ENCODE results near the gene TMEM256. TPM values are rescaled to one million over a fixed set of nuclear protein-coding genes. Genes with fewer than 3 reads are reported as not detected.
A peak's percentile ranks its signal among the peaks of the same experiment; 100 is the strongest.

The TMEM256 gene
- total and polyA plus RNA-seq, 11 donors, result 51.9 to 195 (median 69.8) TPM

GRCh38 chr17:7413346-7413985 lies 9.6 kb upstream of the TMEM256 start:
- no peaks in the 10 kb centered on the region for H3K27me3 ChIP-seq
- ATAC-seq, result peak in 1 of 4 donors; percentile 45

GRCh38 chr17:7411427-7411750 lies 7.5 kb upstream of the TMEM256 start:
- DNase-seq (no peak), ATAC-seq (no peak)
- Histone ChIP-seq H3K9me3 (no peaks in the 10 kb centered on the region), H3K4me3 (no peak overlapping the region), H3K4me1 (no peaks in the 10 kb centered on the region), H3K27ac (no peak overlapping the region), H3K27me3 (no peaks in the 10 kb centered on the region), H3K36me3 (peaks cover 0 to 16% (median 0%) of the 10 kb centered on the region in 9 donors)
- intact Hi-C loops (cut with DNase I), result no loop called here
- TF ChIP-seq CTCF (IDR thresholded peaks at IDR 0.05), result no peak
- no peak for TF ChIP-seq POLR2A (IDR thresholded peaks at IDR 0.05)
- WGBS, 4 donors, result 87 to 94% (median 91%) methylated on average over 7 to 8 of the region's 8 CpGs

More at GRCh38 chr17:7413346-7413985, 9.6 kb upstream of the TMEM256 start:
- Histone ChIP-seq H3K4me1 (no peaks in the 10 kb centered on the region), H3K27ac (no peak overlapping the region), H3K36me3 (peaks cover 0 to 19% (median 0%) of the 10 kb centered on the region in 9 donors), H3K9me3 (no peaks in the 10 kb centered on the region), H3K4me3 (no peak overlapping the region)
- DNase-seq, result no peak
- 78 to 93% (median 82%) methylated on average over 4 to 6 of the region's 6 CpGs for WGBS, 4 donors
- intact Hi-C loops (cut with DNase I), result no loop called here
- TF ChIP-seq CTCF (IDR thresholded peaks at IDR 0.05) (no peak), POLR2A (IDR thresholded peaks at IDR 0.05) (no peak)

GRCh38 chr17:7410634-7411426 lies 6.9 kb upstream of the TMEM256 start:
- no peak for TF ChIP-seq CTCF (IDR thresholded peaks at IDR 0.05)
- ATAC-seq (no peak), DNase-seq (no peak)
- Histone ChIP-seq H3K36me3 (peaks cover 0 to 16% (median 0%) of the 10 kb centered on the region in 9 donors), H3K4me3 (no peak overlapping the region), H3K4me1 (peaks cover 0 to 4% (median 0%) of the 10 kb centered on the region in 12 donors), H3K27ac (no peak overlapping the region), H3K27me3 (no peaks in the 10 kb centered on the region), H3K9me3 (no peaks in the 10 kb centered on the region)
- 91 to 96% (median 92%) methylated on average over 22 to 25 of the region's 25 CpGs for WGBS, 4 donors
- intact Hi-C loops (cut with DNase I), result no loop called here

- intact Hi-C loops (cut with DNase I), result no loop called here
- Histone ChIP-seq H3K27me3 (peaks cover 0 to 5% (median 0%) of the 10 kb centered on the region in 9 donors), H3K4me3 (no peak overlapping the region), H3K4me1 (peaks cover 0 to 16% (median 5%) of the 10 kb centered on the region in 12 donors), H3K27ac (no peak overlapping the region), H3K9me3 (no peaks in the 10 kb centered on the region), H3K36me3 (peaks cover 0 to 16% (median 0%) of the 10 kb centered on the region in 9 donors)
- TF ChIP-seq POLR2A (IDR thresholded peaks at IDR 0.05), result no peak
- no peak for TF ChIP-seq CTCF (IDR thresholded peaks at IDR 0.05)
- ATAC-seq (no peak), DNase-seq (no peak)
- WGBS, 4 donors, result 94 to 95% (median 95%) methylated on average over 6 of the region's 6 CpGs
Measured at GRCh38 chr17:7409716-7410115, 5.8 kb upstream of the TMEM256 start.

All from heart left ventricle (tissue), 16 donors.